RPMI7951 (cell line): ENCODE results near the gene PEX14. TPM values are rescaled to one million over a fixed set of nuclear protein-coding genes. Genes with fewer than 3 reads are reported as not detected.
A peak's percentile ranks its signal among the peaks of the same experiment; 100 is the strongest.

Source experiments
- DNase-seq: peaks from one replicate; pipeline ENCODE4 v3.0.0-alpha.2; 2012; ENCODE audit warnings: low read depth
- total RNA-seq: library from RNA; depleted of rRNA; stranded (reverse); fragments of >200 nt; shearing (Covaris generic); gene quantifications from 2 replicates; pipeline ENCODE4 v1.2.3, GENCODE V29; 2014

The PEX14 gene
- total RNA-seq, 1 experiment from 2014 or later: 21.5 TPM

- no peak for DNase-seq
These were observed 122.0 kb downstream of the PEX14 start for GRCh38 chr1:10596780-10597179.

- peak; percentile 4 for DNase-seq
These were observed 123.0 kb downstream of the PEX14 start for GRCh38 chr1:10597492-10598388.

GRCh38 chr1:10598389-10598702 lies 123.6 kb downstream of the PEX14 start:
- peak; percentile 43 for DNase-seq

- no peak for DNase-seq
These were observed 124.6 kb downstream of the PEX14 start for GRCh38 chr1:10599194-10599861.

- DNase-seq: no peak
These were observed 126.8 kb downstream of the PEX14 start for GRCh38 chr1:10601342-10602070.

GRCh38 chr1:10602936-10603335 lies 128.2 kb downstream of the PEX14 start:
- no peak for DNase-seq

- no peak for DNase-seq
These were observed 130.2 kb downstream of the PEX14 start for GRCh38 chr1:10604966-10605365.

- DNase-seq: no peak
These were observed 131.3 kb downstream of the PEX14 start for GRCh38 chr1:10606064-10606463.

GRCh38 chr1:10607228-10607627 lies 132.5 kb downstream of the PEX14 start:
- DNase-seq: no peak

- no peak for DNase-seq
These were observed 133.9 kb downstream of the PEX14 start for GRCh38 chr1:10608690-10609089.

GRCh38 chr1:10610901-10611600 lies 136.3 kb downstream of the PEX14 start:
- peak; percentile 3 for DNase-seq

GRCh38 chr1:10612436-10613160 lies 137.8 kb downstream of the PEX14 start:
- DNase-seq: no peak

GRCh38 chr1:10613340-10613739 lies 138.6 kb downstream of the PEX14 start:
- DNase-seq: no peak

GRCh38 chr1:10613861-10614260 lies 139.1 kb downstream of the PEX14 start:
- no peak for DNase-seq

GRCh38 chr1:10614377-10615225 lies 139.9 kb downstream of the PEX14 start:
- no peak for DNase-seq

- no peak for DNase-seq
These were observed 140.6 kb downstream of the PEX14 start for GRCh38 chr1:10615332-10615731.

GRCh38 chr1:10615932-10616671 lies 141.4 kb downstream of the PEX14 start:
- DNase-seq: no peak

- DNase-seq: no peak
These were observed 141.9 kb downstream of the PEX14 start for GRCh38 chr1:10616696-10617095.

GRCh38 chr1:10617318-10617717 lies 142.6 kb downstream of the PEX14 start:
- no peak for DNase-seq
